ENCODE results near the gene GTPBP1.
A peak's percentile ranks its signal among the peaks of the same experiment; 100 is the strongest.

The GTPBP1 gene

DNA sequence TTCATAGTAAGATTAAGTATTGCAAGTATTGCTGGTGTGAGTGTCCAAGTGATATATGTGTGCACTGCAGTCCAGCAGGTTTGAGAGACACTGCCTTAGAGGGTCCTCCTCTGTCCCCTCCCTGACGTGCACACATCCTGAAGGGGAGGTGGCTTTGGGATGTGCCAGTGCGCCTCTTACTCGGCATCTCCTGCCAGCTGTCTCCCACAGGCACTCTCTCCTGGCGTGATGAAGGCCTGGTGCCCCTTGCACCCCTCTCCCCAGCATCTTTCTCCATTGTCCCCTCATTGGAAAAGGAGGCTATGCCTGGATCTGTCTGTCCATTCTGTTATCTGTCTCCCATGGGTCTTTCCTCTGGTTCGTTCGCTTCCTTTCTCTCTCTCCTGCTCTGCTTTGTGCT lies 24.2 kb downstream of the GTPBP1 start:
- TF ChIP-seq CTCF (IDR thresholded peaks at IDR 0.05; ENCODE audit: low read depth, low read length, missing control alignments), result no peak
- no peak for DNase-seq (ENCODE audit: low read depth)
- H3K4me3 ChIP-seq (ENCODE audit: low read depth, low read length), result no peak overlapping the region

DNA sequence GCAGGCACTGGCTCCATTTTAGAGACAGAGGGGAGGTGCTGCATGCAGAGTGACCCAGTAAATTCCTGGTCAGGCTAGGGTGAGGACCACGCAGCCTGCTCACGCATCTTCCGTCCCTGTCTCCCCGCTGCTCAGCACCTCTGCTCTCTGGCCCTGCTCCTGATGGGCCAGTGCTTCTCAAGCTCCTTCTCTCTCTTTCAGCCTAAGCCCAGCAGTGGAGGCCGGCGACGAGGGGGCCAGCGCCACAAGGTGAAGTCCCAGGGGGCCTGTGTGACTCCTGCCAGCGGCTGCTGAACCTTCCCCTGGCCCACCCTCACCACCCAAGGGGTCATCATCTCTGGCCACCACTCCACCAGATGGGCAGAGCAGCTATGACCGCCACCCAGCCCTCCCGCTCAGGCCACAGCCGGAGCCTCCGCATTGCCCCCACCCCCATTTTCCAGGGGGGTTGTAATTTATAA lies 24.7 kb downstream of the GTPBP1 start:
- no peak for TF ChIP-seq CTCF (IDR thresholded peaks at IDR 0.05; ENCODE audit: low read depth, low read length, missing control alignments)
- DNase-seq (ENCODE audit: low read depth), result no peak
- no peak overlapping the region for H3K4me3 ChIP-seq (ENCODE audit: low read depth, low read length)

GRCh38 chr22:38731703-38732161 lies 26.0 kb downstream of the GTPBP1 start:
- no peak for TF ChIP-seq CTCF (IDR thresholded peaks at IDR 0.05; ENCODE audit: low read depth, low read length, missing control alignments)
- no peak for DNase-seq (ENCODE audit: low read depth)
- no peak overlapping the region for H3K4me3 ChIP-seq (ENCODE audit: low read depth, low read length)

DNA sequence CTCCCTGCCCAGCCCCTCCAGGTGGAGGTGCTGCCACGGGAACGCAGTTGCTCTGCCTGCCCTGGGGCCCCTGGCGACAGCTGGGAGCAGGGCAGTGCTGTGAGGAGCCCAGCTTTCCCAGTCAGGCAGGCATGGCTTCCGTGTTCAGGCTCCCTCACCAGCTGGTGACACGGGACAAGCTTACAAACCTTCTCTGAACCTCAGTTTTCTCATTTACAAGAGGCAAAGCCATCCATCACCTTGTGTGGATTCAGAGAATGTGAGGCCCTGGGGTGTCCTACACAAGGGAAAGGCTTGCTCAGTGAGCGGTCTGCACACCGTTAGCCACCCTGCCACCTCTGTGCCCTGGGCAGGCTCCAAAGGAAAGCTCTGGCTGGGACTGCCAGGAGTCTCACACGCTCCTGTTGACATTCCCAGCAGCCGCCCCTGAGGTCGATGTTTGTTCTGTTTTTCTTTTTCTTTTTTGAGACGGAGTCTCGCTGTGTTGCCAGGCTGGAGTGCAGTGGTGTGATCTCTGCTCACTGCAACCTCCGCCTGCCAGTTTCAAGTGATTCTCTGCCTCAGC lies 26.6 kb downstream of the GTPBP1 start:
- TF ChIP-seq CTCF (IDR thresholded peaks at IDR 0.05; ENCODE audit: low read depth, low read length, missing control alignments), result no peak
- no peak for DNase-seq (ENCODE audit: low read depth)
- no peak overlapping the region for H3K4me3 ChIP-seq (ENCODE audit: low read depth, low read length)

- H3K4me3 ChIP-seq (ENCODE audit: low read depth, low read length), result no peak overlapping the region
- peak; percentile 84 for TF ChIP-seq CTCF (IDR thresholded peaks at IDR 0.05; ENCODE audit: low read depth, low read length, missing control alignments)
- DNase-seq (ENCODE audit: low read depth), result no peak
Observed at GRCh38 chr22:38733329-38733723, 27.6 kb downstream of the GTPBP1 start.

DNA sequence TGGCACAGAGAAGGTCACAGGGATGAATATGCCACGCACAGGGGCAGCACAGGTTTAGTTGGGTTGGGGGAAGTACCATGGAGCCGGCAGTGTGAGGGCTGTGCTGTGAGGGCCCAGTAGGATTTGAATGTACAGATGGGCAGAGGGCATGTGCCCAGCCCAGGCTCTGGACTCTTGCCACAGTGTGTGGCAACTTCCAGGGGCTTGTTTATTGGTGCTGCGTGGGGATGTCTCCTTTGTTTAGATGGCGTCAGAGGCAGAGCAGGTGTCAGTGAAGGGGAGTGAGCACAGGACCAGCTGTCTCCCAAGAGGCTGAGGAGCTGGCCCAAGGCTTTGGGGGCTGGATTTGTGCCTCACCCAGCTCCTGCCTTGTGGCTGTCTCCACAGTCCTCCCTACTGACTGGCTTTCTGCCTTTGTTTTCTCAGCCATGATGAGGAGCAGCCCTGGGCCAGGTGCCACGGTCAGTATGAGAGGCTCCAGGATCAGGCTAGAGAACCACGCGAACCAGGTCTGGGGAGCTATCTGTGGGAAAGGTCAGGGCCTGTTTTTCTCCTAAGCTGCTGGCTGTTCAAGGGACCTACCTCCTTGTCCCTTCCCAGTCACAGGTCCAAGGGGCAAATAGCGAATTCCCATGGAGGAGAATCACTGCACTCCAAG lies 28.1 kb downstream of the GTPBP1 start:
- no peak for TF ChIP-seq CTCF (IDR thresholded peaks at IDR 0.05; ENCODE audit: low read depth, low read length, missing control alignments)
- H3K4me3 ChIP-seq (ENCODE audit: low read depth, low read length), result no peak overlapping the region
- no peak for DNase-seq (ENCODE audit: low read depth)

Data from GM12864 (cell line).